Vagina (tissue), 2 donors: Measurements from ENCODE around the gene TMEM129.

Source experiments
- CTCF ChIP-seq, 3 experiments: fragments of 450-650 bp in 2 of 3; fragments of 200-600 bp in 1 of 3; sonication (generic) in 1 of 3; IDR thresholded peaks; one replicate each; pipeline ENCODE4 v1.5.1; 2017 to 2019; ENCODE audit warnings: antibody characterized with exemption in 3 of 3, mild to moderate bottlenecking in 2 of 3, moderate library complexity in 2 of 3
- POLR2A ChIP-seq, 2 donors: fragments of 450-650 bp; IDR thresholded peaks; one replicate each; pipeline ENCODE4 v1.6.1; 2017; ENCODE audit warnings: antibody characterized with exemption in 2 of 2, mild to moderate bottlenecking in 2 of 2, moderate library complexity in 2 of 2
- POLR2AphosphoS5 ChIP-seq, 2 donors: sonication (generic); formaldehyde crosslinking; IDR thresholded peaks; one replicate each; pipeline ENCODE4 v1.9.0; 2017; ENCODE audit warnings: antibody characterized with exemption in 2 of 2, mild to moderate bottlenecking in 2 of 2, low read depth in 1 of 2; ENCODE audit not compliant: insufficient read depth in 1 of 2

GRCh38 chr4:1714303-1715001, 6.7 kb downstream of the TMEM129 start:
- TF ChIP-seq POLR2AphosphoS5 (IDR thresholded peaks at IDR 0.05; ENCODE audit: insufficient read depth in 1 of 2, low read depth in 1 of 2) (no peak), CTCF (IDR thresholded peaks at IDR 0.05) (no peak), POLR2A (IDR thresholded peaks at IDR 0.05) (no peak)
